ENCODE data around the gene SIAE. TPM values are rescaled to one million over a fixed set of nuclear protein-coding genes. Genes with fewer than 3 reads are reported as not detected.

SIAE gene
- total RNA-seq, 1 experiment from 2014 or later = 19.0 TPM

DNA sequence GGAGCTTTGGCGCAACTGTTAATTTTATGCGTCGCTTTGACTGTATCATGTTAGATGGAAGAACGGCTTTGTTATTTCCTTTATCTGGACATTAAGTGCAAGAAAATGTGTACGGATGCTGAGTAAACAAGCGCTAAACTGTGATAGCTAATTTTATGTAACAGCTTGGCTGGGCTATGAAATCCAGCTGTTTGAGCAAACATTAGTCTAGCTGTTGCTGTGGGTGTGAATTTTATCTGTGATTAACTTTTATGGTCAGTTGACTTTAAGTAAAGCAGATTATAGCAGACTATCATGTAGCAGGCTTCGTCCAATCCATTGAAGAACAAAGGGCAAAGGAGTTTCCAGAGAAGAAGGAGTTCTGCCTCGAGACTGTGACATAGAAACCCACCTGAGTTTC lies 89.8 kb downstream of the SIAE start:
- DNase-seq (ENCODE audit: extremely low read depth, low read depth) = no peak

Small RNAs within 50 kb of the gene (small RNA-seq; reads per million reads assigned to genes)
- 0 reads per million in 2 experiments for gene RNA5SP352

Other genes with a start within 250 kb of the SIAE start
- not detected in 2 replicates for gene OR8B4, start 248.9 kb downstream of the SIAE start, total RNA-seq (2014; rRNA removed; shearing (Covaris generic))
- not detected in 2 replicates for gene OR8B8, start 228.0 kb downstream of the SIAE start, total RNA-seq (2014; rRNA removed; shearing (Covaris generic))
- gene OR8B12, start 130.1 kb downstream of the SIAE start, total RNA-seq (2014; rRNA removed; shearing (Covaris generic)) = not detected in 2 replicates
- not detected in 2 replicates for gene OR8A1, start 103.7 kb downstream of the SIAE start, total RNA-seq (2014; rRNA removed; shearing (Covaris generic))
- gene PANX3, start 62.3 kb downstream of the SIAE start, total RNA-seq (2014; rRNA removed; shearing (Covaris generic)) = not detected in 2 replicates
- gene TBRG1, start 50.9 kb downstream of the SIAE start, total RNA-seq (2014; rRNA removed; shearing (Covaris generic)) = 23.8 and 30.3 TPM in 2 replicates
- gene SPA17, start 165 bp upstream of the SIAE start, total RNA-seq (2014; rRNA removed; shearing (Covaris generic)) = 12.7 and 14.0 TPM in 2 replicates
- gene NRGN, start 66.2 kb upstream of the SIAE start, total RNA-seq (2014; rRNA removed; shearing (Covaris generic)) = not detected in 2 replicates
- gene VSIG2, start 78.5 kb upstream of the SIAE start, total RNA-seq (2014; rRNA removed; shearing (Covaris generic)) = not detected in 2 replicates
- 0.15 and 0.23 TPM in 2 replicates for gene ESAM, start 88.6 kb upstream of the SIAE start, total RNA-seq (2014; rRNA removed; shearing (Covaris generic))
- 5.1 and 8.0 TPM in 2 replicates for gene MSANTD2, start 126.7 kb upstream of the SIAE start, total RNA-seq (2014; rRNA removed; shearing (Covaris generic))
- 7.9 and 8.9 TPM in 2 replicates for gene ROBO3, start 191.7 kb upstream of the SIAE start, total RNA-seq (2014; rRNA removed; shearing (Covaris generic))
- not detected in 2 replicates for gene ROBO4, start 224.1 kb upstream of the SIAE start, total RNA-seq (2014; rRNA removed; shearing (Covaris generic))
- gene HEPN1, start 245.5 kb upstream of the SIAE start, total RNA-seq (2014; rRNA removed; shearing (Covaris generic)) = not detected in 2 replicates

Measured in NCI-H460 (cell line).